NT2/D1 (cell line): ENCODE measurements around the gene BRICD5.

Experiments used
- DNase-seq: peaks from one replicate; pipeline ENCODE4 v3.0.0-alpha.2; 2011; ENCODE audit warnings: low read depth, low spot score
- H3K27me3 ChIP-seq: 2 replicates; pipeline ENCODE4 v1.6.0; 2011; ENCODE audit warnings: mild to moderate bottlenecking; ENCODE audit not compliant: insufficient read length, insufficient read depth
- H3K36me3 ChIP-seq: 2 replicates; pipeline ENCODE4 v1.6.1; 2011; ENCODE audit warnings: mild to moderate bottlenecking, low read length, mixed read lengths; ENCODE audit not compliant: insufficient read depth, insufficient read length
- H3K4me1 ChIP-seq: 2 replicates; pipeline ENCODE4 v1.5.1; 2011; ENCODE audit not compliant: insufficient read depth, insufficient read length
- H3K4me3 ChIP-seq: 2 replicates; pipeline ENCODE4 v1.5.1; 2011; ENCODE audit warnings: low read depth; ENCODE audit not compliant: insufficient read length
- H3K9ac ChIP-seq: 2 replicates; pipeline ENCODE4 v1.6.0; 2011; ENCODE audit warnings: low read depth; ENCODE audit not compliant: insufficient read length
- H3K9me3 ChIP-seq: 2 replicates; pipeline ENCODE4 v1.5.1; 2011; ENCODE audit warnings: mild to moderate bottlenecking, low read length; ENCODE audit not compliant: insufficient read depth
- SUZ12 ChIP-seq: IDR thresholded peaks from 2 replicates; pipeline ENCODE4 v1.6.1; 2011; ENCODE audit not compliant: insufficient read length, insufficient read depth; ENCODE audit errors: extremely low read depth
- YY1 ChIP-seq: IDR thresholded peaks from 2 replicates; pipeline ENCODE4 v1.6.1; 2011; ENCODE audit not compliant: insufficient read length, insufficient read depth
- ZNF274 ChIP-seq: IDR thresholded peaks from 2 replicates; pipeline ENCODE4 v1.6.1; 2011; ENCODE audit warnings: mild to moderate bottlenecking, low read depth, low read length

The BRICD5 gene

DNA sequence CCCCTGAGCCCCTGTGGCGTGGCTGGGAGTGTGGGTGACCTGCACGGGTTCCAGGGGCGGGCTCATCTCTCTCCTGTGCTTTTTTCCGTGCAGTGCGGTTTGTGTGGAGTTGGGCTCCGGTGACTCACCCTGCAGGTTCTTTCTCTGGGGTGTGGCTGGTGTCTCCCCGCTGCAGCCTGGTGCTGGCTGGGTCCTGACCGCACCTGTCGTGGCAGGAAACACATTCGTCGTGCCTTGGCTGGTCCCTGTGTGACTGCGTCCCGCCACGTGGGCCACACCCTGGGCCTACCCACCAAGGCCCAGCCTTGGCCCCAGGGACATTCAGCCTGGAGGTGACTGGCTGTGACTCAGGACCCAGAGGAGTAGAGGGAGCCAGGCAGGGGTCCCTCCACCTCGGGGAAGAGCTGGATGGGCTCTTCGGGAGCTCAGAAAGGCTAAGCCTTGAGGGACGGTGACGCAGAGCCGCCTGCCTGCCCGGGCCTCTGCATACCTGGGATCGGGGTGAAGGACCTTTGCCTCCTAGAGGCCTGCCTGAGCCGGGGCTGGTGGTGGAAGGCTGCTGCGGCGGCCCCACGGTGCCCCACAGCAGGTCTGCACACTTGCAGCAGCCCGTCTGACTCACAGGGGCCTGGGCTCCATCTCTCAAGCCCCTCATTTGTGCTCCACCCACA, 47.3 kb downstream of the BRICD5 start:
- Histone ChIP-seq H3K4me1 (peaks cover 51% of the 10 kb centered on the region), H3K27me3 (no peaks in the 10 kb centered on the region), H3K4me3 (no peak overlapping the region), H3K9ac (peak overlapping the region; percentile 51), H3K36me3 (peaks cover 66% of the 10 kb centered on the region), H3K9me3 (no peaks in the 10 kb centered on the region; the same call in 1 of the 2 replicates)
- TF ChIP-seq SUZ12 (no peak), YY1 (no peak), ZNF274 (no peak)
- no peak for DNase-seq

- no peak overlapping the region for H3K4me3 ChIP-seq
- peaks cover 66% of the 10 kb centered on the region for H3K36me3 ChIP-seq
- DNase-seq = no peak
- no peak for TF ChIP-seq ZNF274
- TF ChIP-seq YY1 = no peak
- no peak for TF ChIP-seq SUZ12
- peak overlapping the region; percentile 51 for H3K9ac ChIP-seq
- H3K9me3 ChIP-seq = no peaks in the 10 kb centered on the region; the same call in 1 of the 2 replicates
- no peaks in the 10 kb centered on the region for H3K27me3 ChIP-seq
- peaks cover 53% of the 10 kb centered on the region for H3K4me1 ChIP-seq
Observed at GRCh38 chr16:2162676-2163118, 48.0 kb downstream of the BRICD5 start.

GRCh38 chr16:2161911-2162310, 48.8 kb downstream of the BRICD5 start:
- no peaks in the 10 kb centered on the region; the same call in 1 of the 2 replicates for H3K9me3 ChIP-seq
- peaks cover 61% of the 10 kb centered on the region for H3K4me1 ChIP-seq
- H3K4me3 ChIP-seq = no peak overlapping the region
- no peak for TF ChIP-seq ZNF274
- no peak for TF ChIP-seq SUZ12
- TF ChIP-seq YY1 = no peak
- peak overlapping the region; percentile 64 for H3K9ac ChIP-seq
- peaks cover 66% of the 10 kb centered on the region for H3K36me3 ChIP-seq
- DNase-seq = no peak
- no peaks in the 10 kb centered on the region for H3K27me3 ChIP-seq

DNA sequence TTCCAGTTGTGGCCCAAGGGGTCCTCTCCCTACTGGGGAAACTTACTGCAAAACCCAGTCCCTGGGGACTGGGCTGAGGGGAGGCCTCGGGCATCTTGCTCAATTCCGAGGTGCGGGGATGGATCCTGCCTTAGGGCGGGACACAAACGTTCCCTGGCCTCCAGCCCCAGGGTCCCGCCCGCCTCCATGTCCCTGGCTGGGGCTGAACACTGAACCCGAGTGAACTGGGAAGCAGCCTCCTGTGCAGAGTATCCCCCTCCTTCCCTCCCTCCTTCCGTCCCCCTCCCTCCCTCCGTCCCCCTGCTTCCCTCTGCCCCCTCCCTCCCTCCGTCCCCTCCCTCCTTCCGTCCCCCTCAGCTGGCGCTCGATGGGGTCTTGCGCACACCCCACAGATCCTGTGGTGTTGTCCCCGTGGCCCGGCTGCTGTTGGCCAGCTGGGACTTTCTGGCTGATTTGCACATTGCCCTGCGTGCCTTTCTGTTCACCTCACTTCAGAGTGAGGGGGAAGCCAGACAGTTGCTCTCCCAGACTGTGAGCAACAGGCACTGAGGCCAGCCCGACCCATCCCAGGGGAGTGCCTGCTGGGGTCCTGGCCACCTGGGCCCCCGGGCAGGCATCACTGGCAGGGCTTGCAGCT, 49.6 kb downstream of the BRICD5 start:
- Histone ChIP-seq H3K4me3 (no peak overlapping the region), H3K9ac (peak overlapping the region; percentile 74), H3K4me1 (peaks cover 64% of the 10 kb centered on the region), H3K9me3 (no peaks in the 10 kb centered on the region; the same call in 1 of the 2 replicates), H3K36me3 (peaks cover 61% of the 10 kb centered on the region), H3K27me3 (no peaks in the 10 kb centered on the region)
- no peak for DNase-seq
- no peak for TF ChIP-seq ZNF274
